Small intestine (tissue), 7 donors: ENCODE measurements around the gene ITGAL. TPM values are rescaled to one million over a fixed set of nuclear protein-coding genes. Genes with fewer than 3 reads are reported as not detected.
"Not testable (repeated sequence)": the region's sequence is repeated elsewhere in the genome, so short reads cannot be mapped to it uniquely, and the experiment has no call there.

Experiments used
- DNase-seq, 2 donors: peaks; one replicate each; pipeline versions ENCODE4 v3.0.0 to v3.0.0-alpha.2; 2013
- FAIRE-seq: peaks from 2 replicates; lab custom pipeline; 2012; peaks lifted over from hg19 to GRCh38; lab: Jason Lieb, UNC
- H3K27ac ChIP-seq, 3 donors: one replicate each; pipeline ENCODE4 v1.5.1; 2013; ENCODE audit warnings: low read length in 2 of 3, mild to moderate bottlenecking in 2 of 3, control low read depth in 1 of 3, inconsistent platforms in 1 of 3, low read depth in 1 of 3, moderate library complexity in 1 of 3
- H3K27me3 ChIP-seq, 3 donors: one replicate each; pipeline ENCODE4 v1.6.1; 2013; ENCODE audit warnings: low read length in 3 of 3, inconsistent platforms in 1 of 3; ENCODE audit not compliant: control insufficient read depth in 3 of 3, insufficient read depth in 3 of 3
- H3K36me3 ChIP-seq, 3 donors: one replicate each; pipeline ENCODE4 v1.6.1; 2013; ENCODE audit warnings: low read length in 3 of 3, inconsistent platforms in 1 of 3, low read depth in 1 of 3, mild to moderate bottlenecking in 1 of 3, moderate library complexity in 1 of 3; ENCODE audit not compliant: control insufficient read depth in 3 of 3, insufficient read depth in 2 of 3
- H3K4me1 ChIP-seq, 3 donors: one replicate each; pipeline ENCODE4 v1.6.1; 2013; ENCODE audit warnings: low read length in 2 of 3, inconsistent platforms in 1 of 3, low read depth in 1 of 3, mild to moderate bottlenecking in 1 of 3, moderate library complexity in 1 of 3; ENCODE audit not compliant: control insufficient read depth in 3 of 3, insufficient read depth in 2 of 3
- H3K4me3 ChIP-seq, 3 donors: one replicate each; pipeline ENCODE4 v1.5.1; 2013; ENCODE audit warnings: low read length in 3 of 3, control low read depth in 1 of 3, inconsistent platforms in 1 of 3, low read depth in 1 of 3, mild to moderate bottlenecking in 1 of 3, moderate library complexity in 1 of 3
- H3K9me3 ChIP-seq, 2 donors: one replicate each; pipeline ENCODE4 v1.6.1; 2013; ENCODE audit warnings: low read depth in 1 of 2, low read length in 1 of 2; ENCODE audit not compliant: control insufficient read depth in 2 of 2, insufficient read depth in 1 of 2
- WGBS, 3 donors: extraction: QIAGEN DNeasy Blood & Tissue Kit; methylation state at CpG; one replicate each; pipeline ENCODE4 v1.1.7; 2013; 5-methylcytosine and 5-hydroxymethylcytosine counted together
- polyA plus RNA-seq, 4 donors: library from polyadenylated mRNA; stranded (reverse) in 3 of 4; unstranded in 1 of 4; fragments of 200-250 nt in 3 of 4; fragments of 120-200 nt in 1 of 4; gene quantifications; one replicate each; pipeline versions ENCODE4 v1.2.1 to v1.2.3, GENCODE V29; 2013
- donor health status: healthy with polysubstance abuse.
- donor health status: control.
- donor health status: control.
- donor health status: Bipolar disorder and iron deficiency.
- donor health status: healthy.

The ITGAL gene
- polyA plus RNA-seq, 4 donors: 1.1 to 4.1 (median 2.6) TPM

DNA sequence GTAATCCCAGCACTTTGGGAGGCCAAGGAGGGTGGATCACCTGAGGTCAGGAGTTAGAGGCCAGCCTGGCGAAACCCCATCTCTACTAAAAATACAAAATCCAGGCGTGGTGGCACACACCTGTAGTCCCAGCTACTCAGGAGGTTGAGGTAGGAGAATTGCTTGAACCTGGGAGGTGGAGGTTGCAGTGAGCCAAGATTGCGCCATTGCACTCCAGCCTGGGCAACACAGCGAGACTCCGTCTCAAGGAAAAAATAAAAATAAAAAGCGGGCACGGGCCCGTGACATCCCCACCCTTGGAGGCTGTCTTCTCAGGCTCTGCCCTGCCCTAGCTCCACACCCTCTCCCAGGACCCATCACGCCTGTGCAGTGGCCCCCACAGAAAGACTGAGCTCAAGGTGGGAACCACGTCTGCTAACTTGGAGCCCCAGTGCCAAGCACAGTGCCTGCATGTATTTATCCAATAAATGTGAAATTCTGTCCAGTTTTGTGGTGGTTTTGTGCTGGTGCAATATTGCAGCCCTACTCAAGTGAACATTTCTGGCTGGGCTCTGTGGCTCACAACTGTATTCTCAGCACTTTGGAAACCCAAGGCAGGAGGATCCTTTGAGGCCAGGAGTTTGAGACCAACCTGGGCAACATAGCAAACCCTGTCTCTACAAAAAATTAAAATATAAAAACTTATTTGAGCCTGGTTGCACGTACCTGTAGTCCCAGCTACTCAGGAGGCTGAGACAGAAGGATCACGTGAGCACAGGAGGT, 50.3 kb downstream of the ITGAL start:
- peak in 1 of 2 donors; percentile 2 for DNase-seq
- not testable (repeated sequence) for FAIRE-seq, H3K9me3 ChIP-seq, H3K4me3 ChIP-seq, H3K27me3 ChIP-seq
- 75 to 88% (median 76%) methylated on average over 11 to 12 of the region's 12 CpGs for WGBS, 3 donors
- Histone ChIP-seq H3K4me1 (peaks cover 3 to 39% (median 5%) of the 10 kb centered on the region in 3 donors), H3K36me3 (peaks cover 0 to 26% (median 0%) of the 10 kb centered on the region in 3 donors), H3K27ac (peak overlapping the region in 2 of 3 donors; percentile 60 to 92)

DNA sequence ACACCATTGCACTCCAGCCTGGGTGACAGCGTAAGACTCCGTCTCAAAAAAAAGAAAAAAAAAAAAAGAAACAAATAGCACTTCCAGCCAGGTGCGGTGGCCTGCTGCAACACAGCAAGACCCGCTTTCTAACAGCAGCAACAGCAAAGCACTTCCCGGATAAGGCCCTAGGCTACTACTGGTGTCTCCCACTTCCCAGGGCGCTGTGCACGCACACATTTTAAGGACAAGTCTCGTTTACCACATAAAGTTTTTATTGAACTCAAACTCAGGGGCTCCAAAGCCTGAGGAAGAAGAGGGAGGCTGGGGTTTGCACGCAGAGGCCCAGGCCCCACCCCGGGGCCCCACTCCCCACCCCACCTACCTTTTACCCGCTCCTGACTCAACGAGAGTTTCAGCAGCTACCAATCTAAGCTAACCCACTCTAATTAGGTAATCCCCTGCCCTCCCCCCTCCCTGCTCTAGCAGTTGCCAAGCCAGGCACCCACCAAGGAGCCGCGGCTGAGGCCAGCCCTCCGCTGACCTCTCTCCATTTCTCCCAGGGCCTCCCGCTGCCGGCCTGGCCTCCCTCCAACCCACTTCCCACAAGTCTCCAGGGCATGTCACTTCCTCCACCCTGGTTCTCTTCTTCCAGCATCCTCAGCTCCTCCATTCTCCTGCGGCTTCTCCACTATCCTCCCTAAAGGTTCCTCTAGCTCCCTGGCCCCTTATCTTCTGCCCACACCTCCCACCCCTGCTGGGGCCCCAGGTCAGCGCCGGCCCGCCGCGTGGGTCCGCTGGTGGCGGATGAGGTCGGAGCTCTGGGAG, 51.4 kb downstream of the ITGAL start:
- Histone ChIP-seq H3K36me3 (peaks cover 0 to 25% (median 0%) of the 10 kb centered on the region in 3 donors), H3K27ac (no peak overlapping the region), H3K4me1 (peaks cover 4 to 48% (median 5%) of the 10 kb centered on the region in 3 donors), H3K27me3 (no peaks in the 10 kb centered on the region), H3K4me3 (no peak overlapping the region), H3K9me3 (peaks cover 0 to 4% of the 10 kb centered on the region in 2 donors)
- peak in 1 of 2 donors; percentile 2 for DNase-seq
- FAIRE-seq: no peak
- WGBS, 3 donors: 77 to 84% (median 81%) methylated on average over 25 to 26 of the region's 26 CpGs

DNA sequence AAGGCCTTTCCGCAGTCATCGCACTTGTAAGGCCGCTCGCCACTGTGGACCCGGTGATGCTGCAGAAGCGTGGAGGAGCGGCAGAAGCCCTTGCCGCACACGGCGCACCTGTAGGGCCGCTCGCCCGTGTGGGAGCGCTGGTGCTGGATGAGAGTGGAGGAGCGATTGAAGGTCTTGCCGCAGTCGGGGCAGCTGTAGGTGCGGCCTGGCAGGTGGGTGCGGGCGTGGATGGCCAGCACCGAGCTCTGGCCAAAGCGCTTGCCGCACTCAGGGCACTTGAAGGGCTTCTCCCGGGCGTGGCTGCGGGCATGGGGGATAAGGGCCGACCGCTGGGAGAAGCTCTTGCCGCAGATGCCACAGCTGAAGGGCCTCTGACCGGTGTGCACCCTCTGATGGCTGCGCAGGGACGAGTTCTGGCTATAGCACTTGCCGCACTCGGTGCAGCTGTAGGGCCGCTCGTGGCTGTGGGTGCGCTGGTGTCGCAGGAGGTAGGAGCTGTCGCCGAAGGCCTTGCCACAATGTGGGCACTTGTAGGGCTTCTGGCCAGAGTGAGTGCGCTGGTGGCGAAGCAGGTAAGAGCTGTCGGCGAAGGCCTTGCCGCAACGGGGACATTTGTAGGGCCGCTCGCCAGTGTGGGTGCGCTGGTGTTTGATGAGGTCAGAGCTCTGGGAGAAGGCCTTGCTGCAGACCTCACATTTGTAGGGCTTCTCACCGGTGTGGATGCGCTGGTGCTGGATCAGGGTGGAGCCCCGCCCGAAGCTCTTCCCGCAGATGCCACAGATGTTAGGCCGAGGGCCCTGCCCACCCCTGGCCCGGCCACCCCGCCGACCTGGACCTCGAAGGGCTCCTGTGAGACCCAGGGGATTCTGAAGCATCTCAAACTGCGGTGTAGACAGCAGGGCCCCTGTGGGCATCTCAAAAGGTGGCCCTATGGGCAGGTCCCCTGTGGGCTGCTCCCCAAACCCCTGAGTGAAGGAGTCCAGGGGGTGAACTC, 52.3 kb downstream of the ITGAL start:
- Histone ChIP-seq H3K27ac (no peak overlapping the region), H3K36me3 (peaks cover 0 to 28% (median 0%) of the 10 kb centered on the region in 3 donors), H3K27me3 (no peaks in the 10 kb centered on the region), H3K9me3 (peaks cover 0 to 4% of the 10 kb centered on the region in 2 donors), H3K4me1 (peaks cover 4 to 55% (median 5%) of the 10 kb centered on the region in 3 donors), H3K4me3 (no peak overlapping the region)
- DNase-seq (peak in 1 of 2 donors; percentile 1), FAIRE-seq (no peak)
- 94 to 96% (median 95%) methylated on average over 56 to 60 of the region's 60 CpGs for WGBS, 3 donors

DNA sequence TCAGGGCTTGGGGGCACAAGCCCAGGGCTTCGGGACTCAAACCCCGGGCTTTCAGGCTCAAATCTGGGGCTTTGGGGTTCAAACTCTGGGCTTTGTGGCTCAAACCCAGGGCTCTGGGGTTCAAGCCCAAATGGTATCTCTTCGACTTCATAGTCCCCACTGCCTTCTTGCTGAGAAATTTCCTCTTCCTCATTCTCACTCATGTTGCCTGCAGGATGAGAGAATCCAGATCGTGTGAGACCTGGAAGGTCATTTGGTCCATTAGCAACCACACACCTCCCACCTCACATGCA, 53.2 kb downstream of the ITGAL start:
- WGBS, 3 donors: 33 to 50% (median 47%) methylated on average over 4 of the region's 4 CpGs
- FAIRE-seq: no peak
- peaks cover 0 to 33% (median 0%) of the 10 kb centered on the region in 3 donors for H3K36me3 ChIP-seq
- H3K4me3 ChIP-seq: peak overlapping the region; percentile 76 to 95 (median 87)
- no peak for DNase-seq
- H3K27me3 ChIP-seq: no peaks in the 10 kb centered on the region
- H3K4me1 ChIP-seq: peaks cover 4 to 65% (median 5%) of the 10 kb centered on the region in 3 donors
- H3K27ac ChIP-seq: peak overlapping the region; percentile 67 to 89 (median 84)
- H3K9me3 ChIP-seq: peaks cover 0 to 4% of the 10 kb centered on the region in 2 donors

DNA sequence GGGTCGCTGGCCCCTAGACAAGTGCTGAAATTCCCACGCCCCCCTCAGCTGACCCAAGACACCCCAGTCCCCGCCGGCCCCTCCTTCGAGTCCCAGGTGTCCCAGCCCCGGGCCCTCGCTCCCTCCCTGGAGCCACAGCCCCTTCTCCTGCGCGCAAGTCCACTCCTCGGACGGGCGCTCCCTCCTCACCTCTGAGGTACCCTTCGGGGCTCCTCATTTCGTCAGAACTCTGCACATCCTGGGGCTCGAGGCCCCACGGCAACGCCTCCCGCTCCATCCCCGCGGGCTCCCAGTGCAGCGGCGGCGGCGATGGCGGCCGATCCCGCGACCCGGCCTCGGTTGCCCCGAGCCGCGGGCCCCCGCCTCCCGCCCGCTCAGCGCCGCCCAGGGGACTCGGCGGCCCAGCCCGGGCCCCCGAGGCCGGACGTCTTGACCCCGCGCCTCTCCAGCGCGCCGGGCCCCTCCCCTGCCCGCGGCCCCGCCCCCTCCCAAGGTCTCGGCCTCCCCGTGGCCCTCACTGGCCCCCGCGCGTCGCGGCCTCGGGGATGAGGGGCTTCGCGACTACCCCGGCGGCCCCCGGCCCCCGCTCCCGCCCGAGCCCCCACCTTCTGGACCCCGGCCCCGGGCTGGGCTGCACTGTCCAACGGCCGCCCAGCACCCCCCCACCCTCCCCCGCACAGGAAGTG, 53.7 kb downstream of the ITGAL start, which contains the start of gene ZNF768:
Gene ZNF768 (minus strand): TSS at position 430 of the 686 bp plus-strand sequence. CDS start 153 bp downstream, at position 277.
- Histone ChIP-seq H3K4me3 (peak within 1 kb of the TSS; percentile 76 to 95 (median 87)), H3K27me3 (no peaks in the 10 kb centered on the region), H3K4me1 (peaks cover 4 to 68% (median 5%) of the 10 kb centered on the region in 3 donors), H3K27ac (peak within 1 kb of the TSS; percentile 95 to 100 (median 98)), H3K9me3 (peaks cover 0 to 4% of the 10 kb centered on the region in 2 donors), H3K36me3 (peaks cover 0 to 38% (median under 1%) of the 10 kb centered on the region in 3 donors)
- FAIRE-seq: no peak
- DNase-seq: peak; percentile 27 to 82
- 1 to 2% (median 1%) methylated on average over 38 to 73 of the region's 73 CpGs for WGBS, 3 donors

DNA sequence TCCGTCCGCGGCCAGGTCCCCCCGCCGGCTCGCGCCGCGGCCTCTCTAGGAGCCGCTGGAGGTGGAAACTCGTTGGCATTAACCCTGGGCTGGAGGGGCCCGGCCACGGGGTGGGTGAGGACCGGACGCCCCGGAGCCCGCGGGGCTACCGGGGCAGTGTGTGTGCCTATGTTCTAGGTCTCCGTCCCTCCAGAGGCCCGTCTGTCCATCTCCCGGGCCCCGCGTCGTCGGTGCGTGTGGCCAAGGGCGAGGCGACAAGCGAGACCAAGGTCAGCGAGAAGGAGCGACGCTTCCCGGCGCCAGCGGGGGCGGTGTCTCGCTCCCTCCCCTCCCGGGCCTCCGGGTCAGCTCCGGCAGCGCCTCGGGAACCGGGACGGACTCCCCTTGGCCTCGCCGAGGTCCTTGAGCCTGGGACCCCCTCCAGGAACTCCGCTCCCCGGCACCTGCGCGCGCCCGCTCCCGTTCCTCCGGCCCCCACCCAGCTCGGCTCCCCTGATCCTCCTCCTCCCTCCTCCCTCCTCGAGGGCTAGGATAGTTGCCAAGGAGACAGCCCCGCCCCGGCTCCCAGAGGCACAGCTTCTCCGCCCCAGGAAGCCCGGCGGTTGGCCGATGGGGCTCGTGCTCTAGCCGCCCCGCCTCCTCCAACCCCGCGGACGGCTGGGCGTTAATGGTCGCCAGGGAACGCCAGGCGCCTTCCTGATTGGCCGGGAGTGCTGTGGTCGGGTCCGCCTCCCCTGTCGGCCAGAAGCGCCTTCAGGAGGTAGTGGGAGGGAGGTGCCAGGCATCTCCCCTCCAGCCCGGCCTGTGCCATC, 54.5 kb downstream of the ITGAL start:
- WGBS, 3 donors: 0% methylated on average over 53 to 79 of the region's 79 CpGs
- Histone ChIP-seq H3K4me1 (peaks cover 4 to 64% (median 5%) of the 10 kb centered on the region in 3 donors), H3K27me3 (no peaks in the 10 kb centered on the region), H3K27ac (peak overlapping the region; percentile 95 to 100 (median 98)), H3K9me3 (peaks cover 0 to 4% of the 10 kb centered on the region in 2 donors), H3K36me3 (peaks cover 0 to 46% (median 3%) of the 10 kb centered on the region in 3 donors), H3K4me3 (peak overlapping the region; percentile 76 to 95 (median 87))
- DNase-seq: peak; percentile 99 to 100
- FAIRE-seq: no peak
